Testis (tissue), 2 donors: Measurements from ENCODE around the gene SPRY1.

Experiments used
- POLR2A ChIP-seq: fragments of 450-650 bp; IDR thresholded peaks from one replicate; pipeline ENCODE4 v1.6.1; 2017; ENCODE audit warnings: antibody characterized with exemption, mild to moderate bottlenecking, moderate library complexity
- TF ChIP-seq, protein P1 (sequence below), 3 experiments: fragments of 450-650 bp in 2 of 3; fragments of 200-600 bp in 1 of 3; sonication (generic) in 1 of 3; IDR thresholded peaks; one replicate each; pipeline ENCODE4 v1.5.1; 2016 to 2019; ENCODE audit warnings: antibody characterized with exemption in 3 of 3, mild to moderate bottlenecking in 2 of 3, moderate library complexity in 1 of 3

DNA sequence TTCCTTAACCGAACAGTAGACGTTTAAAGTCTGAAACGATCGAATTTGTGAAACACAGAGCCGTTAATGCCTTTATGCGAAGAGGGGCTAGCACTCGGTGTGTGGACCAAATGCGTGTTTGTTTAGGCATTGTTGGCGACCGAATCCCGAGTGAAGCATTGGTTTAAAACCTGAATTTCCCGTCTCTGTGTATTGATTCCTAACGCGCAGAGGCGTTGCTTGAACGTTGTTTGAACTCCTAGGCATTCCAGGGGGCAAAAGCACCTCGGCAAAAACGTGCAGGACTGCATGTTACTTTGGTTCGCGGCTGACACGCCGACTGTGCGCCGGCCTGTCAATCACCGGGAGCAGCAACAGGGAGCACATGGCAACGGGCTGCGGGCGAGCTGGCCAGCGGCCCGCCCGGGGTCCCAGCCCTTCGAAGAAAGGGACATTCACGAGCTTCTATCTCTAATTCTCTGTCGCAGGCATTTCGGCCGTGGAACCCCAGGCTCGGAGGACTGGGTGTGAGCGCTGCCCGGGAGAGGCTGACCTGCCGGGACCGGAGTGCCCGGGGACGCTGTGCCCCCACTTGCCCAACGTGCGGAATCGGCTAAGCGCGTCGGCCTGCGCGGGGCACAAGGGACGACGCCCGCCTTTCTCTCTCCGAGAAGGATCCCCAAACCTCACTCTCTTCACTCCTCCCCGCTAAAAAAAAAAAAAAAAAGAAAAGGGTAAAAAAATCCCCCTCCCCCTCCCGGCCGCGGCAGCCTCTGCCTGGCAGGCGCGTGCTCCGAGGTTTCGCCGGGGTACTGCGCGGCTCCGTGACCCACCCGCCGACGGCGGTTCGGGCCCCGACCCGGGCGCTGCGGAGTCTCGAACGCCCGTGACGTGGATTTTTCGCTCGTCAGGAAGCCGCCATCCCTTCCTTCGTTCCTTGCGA, 810 bp downstream of the SPRY1 start:
- TF ChIP-seq POLR2A = no peak
- TF ChIP-seq, protein P1, sequence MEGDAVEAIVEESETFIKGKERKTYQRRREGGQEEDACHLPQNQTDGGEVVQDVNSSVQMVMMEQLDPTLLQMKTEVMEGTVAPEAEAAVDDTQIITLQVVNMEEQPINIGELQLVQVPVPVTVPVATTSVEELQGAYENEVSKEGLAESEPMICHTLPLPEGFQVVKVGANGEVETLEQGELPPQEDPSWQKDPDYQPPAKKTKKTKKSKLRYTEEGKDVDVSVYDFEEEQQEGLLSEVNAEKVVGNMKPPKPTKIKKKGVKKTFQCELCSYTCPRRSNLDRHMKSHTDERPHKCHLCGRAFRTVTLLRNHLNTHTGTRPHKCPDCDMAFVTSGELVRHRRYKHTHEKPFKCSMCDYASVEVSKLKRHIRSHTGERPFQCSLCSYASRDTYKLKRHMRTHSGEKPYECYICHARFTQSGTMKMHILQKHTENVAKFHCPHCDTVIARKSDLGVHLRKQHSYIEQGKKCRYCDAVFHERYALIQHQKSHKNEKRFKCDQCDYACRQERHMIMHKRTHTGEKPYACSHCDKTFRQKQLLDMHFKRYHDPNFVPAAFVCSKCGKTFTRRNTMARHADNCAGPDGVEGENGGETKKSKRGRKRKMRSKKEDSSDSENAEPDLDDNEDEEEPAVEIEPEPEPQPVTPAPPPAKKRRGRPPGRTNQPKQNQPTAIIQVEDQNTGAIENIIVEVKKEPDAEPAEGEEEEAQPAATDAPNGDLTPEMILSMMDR (IDR thresholded peaks at IDR 0.05) = no peak
